Activated T-cell treated with anti-CD3 and anti-CD28 coated beads, Interleukin-2, amount 50 U/mL, for 1 hour (primary cell): ENCODE measurements around the gene MYBPC3.
"Not testable (repeated sequence)": the region's sequence is repeated elsewhere in the genome, so short reads cannot be mapped to it uniquely, and the experiment has no call there.

ENCODE experiments used
- DNase-seq: peaks from one replicate; pipeline ENCODE4 v3.0.0-alpha.2; 2020

MYBPC3 gene

DNA sequence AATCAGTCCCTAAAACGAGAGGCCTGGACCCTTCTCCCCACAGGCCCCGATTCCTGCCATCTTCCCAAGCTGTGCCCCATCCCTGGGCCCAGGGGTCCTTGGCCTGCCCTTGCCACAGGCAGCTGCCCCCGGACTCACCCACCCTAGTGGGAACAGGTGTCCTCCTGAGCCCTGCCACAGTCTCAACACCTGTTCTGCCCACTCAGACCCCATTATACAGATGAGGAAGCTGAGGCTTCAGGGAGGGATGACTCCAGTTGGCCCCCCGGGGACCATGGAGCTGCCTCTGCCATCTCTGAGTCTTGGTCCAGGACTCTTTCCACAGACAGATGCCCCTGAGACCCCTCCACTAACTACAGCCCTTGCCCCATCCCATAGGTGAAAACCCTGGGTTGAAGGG is 15.9 kb downstream of the MYBPC3 start:
- no peak for DNase-seq

DNA sequence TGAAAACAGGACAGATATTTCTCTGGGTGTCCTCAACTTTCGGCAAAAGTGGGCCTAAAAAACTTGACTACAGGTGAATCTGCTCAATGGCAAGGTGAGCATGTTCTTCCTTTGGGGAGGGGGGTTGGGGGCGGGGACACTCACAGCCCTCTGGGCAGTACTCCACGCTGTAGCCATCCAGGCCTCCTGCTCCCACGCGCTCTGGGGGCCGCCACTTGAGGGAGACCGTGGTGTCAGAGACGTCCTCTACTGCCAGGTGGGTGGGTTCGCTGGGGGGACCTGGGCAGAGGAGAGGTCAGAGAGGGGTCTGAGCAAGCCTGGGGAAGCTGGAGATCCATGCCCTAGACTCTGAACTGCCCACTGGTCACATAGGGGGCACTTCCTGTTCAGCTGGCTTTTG is 16.8 kb downstream of the MYBPC3 start:
- no peak for DNase-seq

DNA sequence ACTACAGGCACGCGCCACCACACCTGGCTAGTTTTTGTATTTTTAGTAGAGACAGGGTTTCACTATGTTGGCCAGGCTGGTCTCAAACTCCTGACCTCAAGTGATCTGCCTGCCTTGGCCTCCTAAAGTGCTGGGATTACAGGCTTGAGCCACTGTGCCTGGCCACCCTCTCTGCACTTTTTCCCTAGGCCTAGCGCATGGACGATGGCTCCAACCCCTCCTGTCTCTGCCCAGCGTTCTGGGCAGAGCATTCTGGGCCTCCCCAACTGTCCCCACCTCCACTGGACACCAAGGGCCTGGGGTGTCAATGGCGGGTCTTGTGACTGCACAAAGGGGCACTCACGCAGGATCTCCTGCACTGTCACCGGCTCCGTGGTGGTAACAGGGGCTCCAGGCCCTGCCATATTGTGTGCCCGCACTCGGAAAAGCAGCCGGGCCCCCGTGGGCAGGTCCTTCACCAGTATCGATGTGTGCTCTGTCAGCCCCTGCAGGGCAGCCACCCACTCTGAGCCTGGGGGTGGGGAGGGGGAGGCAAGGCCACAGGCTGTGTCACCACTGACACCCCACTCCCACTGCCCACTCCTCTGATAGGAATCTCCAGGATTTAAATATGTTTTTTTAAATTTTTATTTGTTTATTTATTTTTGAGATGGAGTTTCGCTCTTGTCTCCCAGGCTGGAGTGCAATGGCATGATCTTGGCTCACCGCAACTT is 17.6 kb downstream of the MYBPC3 start:
- not testable (repeated sequence) for DNase-seq

DNA sequence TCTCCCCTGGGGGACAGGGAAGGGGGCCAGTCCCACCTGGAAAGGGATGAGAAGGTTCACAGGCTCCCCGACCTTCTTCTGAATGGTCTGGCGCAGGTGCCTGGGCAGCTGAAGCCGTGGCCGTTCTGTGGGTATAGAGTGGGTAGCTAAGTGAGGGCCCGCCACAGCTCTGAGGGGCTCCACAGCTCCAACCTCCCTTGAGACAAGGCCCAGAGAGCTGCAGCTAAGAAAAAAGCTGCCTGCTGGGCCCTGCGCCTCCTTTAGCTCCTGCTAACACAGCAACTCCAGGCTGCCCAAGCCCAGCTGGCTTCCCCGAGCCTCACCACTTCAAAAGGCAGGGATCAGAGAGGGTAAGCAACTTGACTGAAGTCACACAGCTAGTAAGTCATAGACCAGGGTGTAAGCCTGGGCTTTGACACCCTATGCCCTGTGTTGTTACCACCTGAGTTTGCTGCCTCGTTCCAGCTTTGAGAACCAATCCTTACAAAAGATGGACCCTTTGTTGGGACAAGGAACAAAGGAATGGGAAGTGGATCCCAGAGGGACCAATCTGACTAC is 18.5 kb downstream of the MYBPC3 start:
- no peak for DNase-seq

DNA sequence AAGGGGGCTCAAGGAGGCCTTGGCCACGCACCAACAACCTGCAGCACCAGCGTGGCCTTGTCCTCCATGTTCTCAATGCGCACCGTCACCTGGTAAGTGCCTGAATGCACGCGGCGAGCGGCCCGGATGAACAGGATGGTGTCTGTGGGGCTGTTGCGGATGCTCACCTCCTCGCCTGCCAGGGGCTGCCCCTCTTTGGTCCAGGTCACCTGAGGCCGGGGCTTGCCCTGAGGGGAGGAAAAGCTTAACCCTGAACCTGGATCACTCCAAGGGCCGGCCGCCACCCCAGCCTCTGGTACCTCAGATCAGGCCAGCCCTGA is 19.0 kb downstream of the MYBPC3 start:
- DNase-seq: no peak

DNA sequence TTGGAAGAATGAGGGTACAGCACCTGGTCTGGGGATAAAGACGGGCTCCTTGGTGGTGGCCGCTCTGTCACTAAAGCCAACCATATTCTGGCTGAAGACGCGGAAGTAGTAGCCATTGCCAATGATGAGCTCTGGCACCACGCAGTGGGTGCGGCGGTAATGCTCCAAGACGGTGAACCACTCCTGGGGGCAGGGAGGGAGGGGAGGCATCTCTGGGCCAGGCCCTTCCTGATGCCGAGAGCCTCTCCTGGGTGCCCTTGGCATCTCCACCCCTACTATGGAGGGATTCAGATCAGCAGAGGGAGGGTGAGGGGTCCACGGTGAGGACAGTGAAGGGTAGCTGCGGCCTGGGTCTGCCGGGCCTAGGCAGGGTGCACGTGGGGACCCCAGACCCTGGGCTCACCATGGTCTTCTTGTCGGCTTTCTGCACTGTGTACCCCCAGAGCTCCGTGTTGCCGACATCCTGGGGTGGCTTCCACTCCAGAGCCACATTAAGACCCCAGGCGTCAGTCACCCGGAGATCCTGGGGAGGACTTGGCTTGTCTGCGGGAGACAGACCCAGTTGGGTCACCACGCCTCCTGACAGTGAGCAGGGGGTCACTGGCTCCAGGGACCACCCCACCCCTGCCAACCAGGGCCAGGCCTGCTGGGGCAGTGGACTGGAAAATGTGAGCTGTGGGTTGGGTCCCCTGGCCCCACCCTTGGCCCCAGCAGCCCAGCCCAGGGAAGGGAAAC is 19.5 kb downstream of the MYBPC3 start:
- DNase-seq: no peak

DNA sequence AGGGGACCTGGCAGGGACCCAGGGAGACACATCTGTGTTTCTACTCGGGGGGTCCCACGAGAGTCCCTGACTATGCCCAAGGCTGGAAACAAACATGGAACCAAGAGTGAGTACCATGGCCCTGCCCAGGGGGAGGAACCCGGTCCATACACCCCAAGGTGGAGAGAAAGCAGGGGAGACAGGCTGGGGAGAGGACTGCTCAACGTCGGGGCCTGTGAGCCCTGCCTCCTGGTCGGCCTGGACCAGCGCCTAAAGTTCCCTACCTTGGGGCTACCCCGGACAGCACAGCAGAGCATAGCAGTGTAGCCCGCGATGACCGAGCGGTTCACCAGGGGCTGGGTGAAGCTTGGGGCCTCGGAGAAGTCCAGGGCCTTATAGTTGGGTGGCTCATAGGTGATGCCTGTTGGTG is 20.2 kb downstream of the MYBPC3 start:
- DNase-seq: no peak

DNA sequence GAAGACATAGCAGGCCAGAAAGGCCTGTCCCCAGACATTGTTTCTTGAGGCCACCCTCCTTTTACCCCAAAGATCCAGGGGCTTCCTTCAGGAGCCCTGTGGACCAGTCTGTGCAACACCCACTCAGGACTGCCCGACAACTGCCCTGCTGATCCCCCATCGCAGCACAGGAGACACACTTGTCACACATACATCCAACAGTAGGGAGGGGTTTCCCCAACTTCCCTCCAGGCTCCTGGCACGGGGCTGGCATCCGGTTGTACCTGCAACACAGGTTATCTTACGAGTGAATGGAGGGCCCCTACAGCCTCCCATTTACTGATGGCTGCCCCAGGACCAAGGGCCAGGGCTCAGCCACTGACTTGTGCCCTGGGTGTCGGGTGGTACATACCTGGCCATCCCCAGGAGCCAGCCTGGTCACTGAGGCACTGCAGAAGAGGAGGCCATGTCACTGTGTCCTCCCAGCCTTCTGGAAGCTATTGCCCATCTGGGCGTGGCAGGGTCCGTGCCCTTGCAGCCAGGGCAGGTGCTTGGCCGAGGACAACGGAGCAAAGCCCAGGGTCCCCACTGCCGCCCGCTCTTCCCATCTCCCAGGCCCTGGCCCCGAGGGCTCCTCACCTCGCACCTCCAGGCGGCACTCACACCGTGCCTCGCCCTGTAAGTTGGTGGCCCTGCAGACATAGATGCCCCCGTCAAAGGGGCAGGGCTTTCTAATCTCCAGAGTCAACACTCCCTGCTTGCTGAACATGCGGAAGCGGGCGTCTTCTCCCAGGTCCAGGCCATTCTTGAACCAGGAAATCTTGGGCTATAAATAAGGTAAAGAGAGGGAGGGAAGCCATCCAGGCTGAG is 20.8 kb downstream of the MYBPC3 start:
- no peak for DNase-seq

DNA sequence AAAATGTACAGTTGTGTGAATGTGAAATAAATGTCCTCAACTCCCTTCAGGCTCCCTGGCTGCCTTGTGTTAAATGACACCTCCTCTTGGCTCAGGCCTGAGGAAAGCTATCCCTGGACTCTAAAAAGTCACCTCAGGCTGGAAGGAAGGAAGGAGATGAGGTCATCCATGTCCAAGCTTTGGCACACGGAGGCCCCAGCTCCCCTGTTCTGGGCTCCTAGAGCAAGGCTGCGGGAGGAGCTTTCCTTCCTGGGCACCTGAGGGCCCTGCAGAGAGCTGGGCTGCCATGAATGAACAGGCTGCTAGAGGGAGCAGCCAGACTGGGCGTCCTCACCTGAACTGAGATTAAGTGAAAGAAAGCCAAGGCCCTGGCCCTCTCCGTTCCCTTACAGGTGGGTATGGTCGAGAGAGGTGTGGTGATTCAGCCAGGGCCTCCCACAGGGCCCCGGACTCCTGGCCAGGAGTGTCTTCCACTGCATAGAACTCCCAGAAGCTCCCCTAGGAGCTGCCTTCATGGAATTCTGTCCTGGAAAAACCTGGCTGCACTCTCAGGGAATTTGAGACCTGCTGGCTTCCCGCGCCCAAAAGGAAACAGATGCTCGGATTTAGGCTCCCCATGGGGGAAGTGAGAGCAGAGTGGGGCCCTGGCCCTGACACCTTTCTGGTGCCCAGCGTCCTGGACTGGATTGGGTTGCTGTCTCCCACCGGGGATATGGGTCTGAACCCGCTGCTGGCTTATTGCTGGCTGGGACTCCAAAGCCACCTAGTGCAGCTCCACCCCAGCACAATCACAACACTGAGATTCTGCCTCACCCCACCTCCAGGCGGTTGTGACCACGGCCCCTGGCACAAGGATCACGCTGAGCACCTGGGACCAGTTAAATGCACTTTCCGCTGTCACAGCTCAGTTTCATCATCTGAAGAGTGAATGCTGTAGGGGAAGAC is 22.2 kb downstream of the MYBPC3 start:
- DNase-seq: no peak

DNA sequence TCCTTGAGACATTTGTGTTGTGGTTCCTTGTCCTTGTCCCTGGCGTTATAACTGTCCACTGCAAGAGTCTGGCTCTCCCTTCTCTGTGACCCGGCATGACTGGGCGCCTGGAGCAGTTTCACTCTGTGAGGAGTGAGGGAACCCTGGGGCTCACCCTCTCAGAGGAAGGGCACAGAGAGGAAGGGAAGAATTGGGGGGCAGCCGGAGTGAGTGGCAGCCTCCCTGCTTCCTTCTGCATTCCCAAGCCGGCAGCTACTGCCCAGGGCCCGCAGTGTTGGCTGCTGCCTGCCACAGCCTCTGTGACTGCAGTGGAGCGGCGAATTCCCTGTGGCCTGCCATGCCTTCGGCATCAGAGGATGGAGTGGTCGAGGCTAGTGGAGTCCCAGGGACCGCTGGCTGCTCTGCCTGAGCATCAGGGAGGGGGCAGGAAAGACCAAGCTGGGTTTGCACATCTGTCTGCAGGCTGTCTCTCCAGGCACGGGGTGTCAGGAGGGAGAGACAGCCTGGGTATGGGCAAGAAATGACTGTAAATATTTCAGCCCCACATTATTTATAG is 23.0 kb downstream of the MYBPC3 start:
- no peak for DNase-seq

DNA sequence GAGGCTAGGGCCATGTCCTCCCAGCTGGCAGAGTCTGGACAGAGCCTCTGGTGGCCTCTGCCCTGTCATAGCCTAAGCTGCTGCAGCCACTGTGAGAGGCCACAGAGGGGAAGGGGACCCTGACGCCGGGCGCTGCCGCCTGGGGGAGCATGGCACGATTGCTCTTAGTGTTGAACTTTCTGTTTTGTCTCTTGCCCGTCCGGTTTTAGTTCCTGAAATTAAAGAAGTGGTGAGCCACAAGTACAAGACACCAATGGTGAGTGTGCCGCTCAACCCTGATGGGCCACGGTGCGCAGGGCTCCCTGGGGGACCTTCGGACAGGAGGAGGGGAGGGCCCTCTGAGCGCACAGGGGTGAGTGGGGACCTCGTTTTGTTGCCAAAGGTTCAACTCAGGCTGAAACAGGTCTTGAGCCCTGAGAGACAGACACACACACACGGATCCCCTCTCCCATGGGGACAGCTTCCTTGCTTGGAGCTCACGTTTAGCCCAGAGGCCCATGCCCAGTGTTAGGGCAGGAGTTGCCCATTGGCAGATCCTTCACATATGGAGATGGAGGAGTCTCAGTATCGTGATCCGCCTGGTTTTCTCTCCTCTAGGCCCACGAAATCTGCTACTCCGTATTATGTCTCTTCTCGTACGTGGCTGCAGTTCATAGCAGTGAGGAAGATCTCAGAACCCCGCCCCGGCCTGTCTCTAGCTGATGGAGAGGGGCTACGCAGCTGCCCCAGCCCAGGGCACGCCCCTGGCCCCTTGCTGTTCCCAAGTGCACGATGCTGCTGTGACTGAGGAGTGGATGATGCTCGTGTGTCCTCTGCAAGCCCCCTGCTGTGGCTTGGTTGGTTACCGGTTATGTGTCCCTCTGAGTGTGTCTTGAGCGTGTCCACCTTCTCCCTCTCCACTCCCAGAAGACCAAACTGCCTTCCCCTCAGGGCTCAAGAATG is 23.8 kb downstream of the MYBPC3 start:
- DNase-seq: no peak

DNA sequence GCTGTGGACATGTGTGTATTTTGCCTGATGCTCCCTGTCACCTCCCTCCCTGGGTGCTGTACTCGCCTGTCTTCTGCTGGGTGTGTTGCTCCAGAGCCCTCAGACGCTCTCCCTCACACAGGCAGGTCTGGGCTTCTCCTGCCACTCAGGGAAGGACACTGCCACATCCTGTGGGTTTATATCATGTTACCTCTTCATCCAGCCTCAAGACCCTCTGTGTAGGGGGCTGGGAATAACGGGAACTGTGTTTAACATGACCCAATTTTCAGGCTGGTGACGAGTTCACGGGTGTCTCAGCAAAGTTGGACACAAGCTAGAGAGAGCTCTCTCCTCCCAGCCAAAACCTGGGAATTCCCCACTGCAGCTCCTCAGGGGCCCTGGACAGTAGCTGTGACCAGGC is 24.6 kb downstream of the MYBPC3 start:
- no peak for DNase-seq

DNA sequence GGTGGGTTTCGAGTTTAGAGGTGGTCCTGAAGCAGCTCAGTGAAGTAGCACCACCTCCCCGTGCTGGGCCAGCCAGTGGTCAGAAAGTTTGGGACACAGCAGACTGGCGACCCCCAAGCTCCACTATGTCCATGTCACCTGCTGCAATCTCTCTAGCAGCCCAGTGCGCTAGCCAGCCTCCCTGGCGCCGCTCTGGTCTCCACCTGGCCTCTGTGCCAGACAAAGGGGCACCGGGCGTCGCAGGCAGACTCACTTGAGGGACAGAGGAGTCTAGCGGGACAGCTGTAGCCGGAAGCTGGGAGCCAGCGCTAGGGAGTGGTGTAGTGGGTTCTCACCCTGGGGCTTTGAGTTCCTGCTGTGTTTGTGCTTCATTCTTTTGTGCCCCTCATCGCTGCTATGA is 25.5 kb downstream of the MYBPC3 start:
- DNase-seq: no peak

DNA sequence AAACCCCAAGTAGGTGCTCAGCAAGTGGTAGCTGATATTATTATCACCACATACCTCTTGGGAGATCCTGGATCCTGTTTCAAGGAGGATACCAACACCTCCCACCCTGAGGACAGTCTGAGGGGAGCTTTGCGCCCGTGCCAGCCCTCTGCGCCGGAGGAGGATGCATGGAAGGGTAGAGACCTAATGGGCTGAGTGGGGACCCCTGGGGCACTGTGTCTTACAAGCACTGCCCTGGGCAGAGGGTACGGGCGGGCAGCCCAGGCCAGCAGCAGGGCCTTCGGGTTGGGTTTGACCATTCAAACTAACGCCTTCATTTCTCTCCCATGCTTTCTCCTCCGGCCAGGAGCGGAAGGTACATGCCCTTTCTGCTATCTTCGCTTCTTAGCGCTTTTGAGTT is 26.3 kb downstream of the MYBPC3 start:
- DNase-seq: no peak

DNA sequence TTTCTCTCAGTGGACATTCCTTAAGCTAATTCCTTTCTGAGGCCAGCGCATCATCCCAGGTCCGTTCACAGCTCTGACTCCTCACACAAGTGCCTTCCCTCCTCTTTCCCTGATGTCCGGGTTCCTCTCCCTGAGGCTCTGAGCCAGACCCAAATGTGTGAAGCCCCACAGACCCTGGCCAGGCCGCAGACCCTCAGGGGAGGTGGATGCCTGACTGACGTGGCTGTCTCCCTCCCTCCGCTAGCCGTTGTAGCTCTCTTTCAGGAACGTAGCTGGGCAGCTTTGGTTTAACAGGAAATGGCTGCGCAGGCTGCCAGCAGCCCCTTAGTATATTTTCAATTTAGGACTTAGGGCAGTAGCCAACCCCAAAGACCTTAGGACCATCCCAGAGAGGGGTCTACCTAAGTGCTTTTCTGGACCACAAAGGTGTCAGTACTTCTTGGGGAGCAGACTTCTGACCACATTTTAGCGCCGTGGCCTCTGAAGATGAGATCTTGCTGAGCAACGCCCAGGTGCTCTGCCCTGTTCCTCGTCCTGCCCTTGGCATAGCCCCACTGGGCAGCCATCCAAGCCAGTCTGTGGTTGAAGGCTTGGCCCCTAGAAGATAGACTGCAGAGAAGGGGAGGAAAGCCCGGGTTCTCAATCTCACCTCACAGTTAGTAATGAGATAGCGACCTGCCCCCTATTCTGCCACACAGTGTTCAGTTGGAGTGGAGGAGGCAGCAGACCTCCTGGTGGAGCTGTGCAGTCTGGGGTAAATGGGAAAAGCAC is 27.0 kb downstream of the MYBPC3 start:
- DNase-seq: no peak

DNA sequence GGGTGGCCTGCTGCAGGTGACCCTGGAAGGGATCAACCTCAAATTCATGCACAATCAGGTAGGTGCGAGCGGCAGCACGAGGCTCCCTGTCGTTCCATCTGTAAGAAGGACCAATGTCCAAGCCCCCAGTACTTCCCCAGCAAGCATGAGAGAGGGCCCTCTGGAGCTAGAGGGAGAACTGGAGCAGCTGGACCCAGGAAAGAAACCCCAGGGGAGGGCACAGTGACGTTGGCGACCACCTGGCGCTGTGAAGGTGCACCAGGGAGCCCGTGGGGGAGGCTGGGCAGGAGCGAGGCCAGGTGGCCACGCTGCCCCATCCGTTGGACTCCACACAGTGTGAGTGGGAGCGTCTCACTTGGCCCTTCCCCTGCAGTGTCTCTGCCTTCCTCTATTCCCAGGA is 28.0 kb downstream of the MYBPC3 start:
- DNase-seq: no peak

DNA sequence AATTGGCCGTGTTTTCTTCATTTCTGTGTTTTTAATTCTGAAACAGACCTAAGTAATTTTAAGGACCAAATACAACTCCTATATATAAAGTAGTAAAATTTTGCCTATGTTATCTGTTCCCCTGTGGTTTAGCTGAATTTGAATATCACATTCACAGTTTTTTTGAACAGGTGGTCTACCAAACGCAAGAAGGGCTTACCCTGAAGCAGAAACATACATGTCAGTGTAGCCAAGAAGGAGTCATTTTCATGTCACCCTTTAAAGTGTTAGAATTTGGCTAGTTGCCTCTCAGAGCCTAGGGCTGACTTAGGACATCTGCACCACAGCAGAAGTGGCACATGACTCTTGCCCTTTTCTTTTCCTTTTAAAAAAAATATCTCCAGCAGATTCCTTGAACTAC is 34.3 kb downstream of the MYBPC3 start:
- DNase-seq: no peak

DNA sequence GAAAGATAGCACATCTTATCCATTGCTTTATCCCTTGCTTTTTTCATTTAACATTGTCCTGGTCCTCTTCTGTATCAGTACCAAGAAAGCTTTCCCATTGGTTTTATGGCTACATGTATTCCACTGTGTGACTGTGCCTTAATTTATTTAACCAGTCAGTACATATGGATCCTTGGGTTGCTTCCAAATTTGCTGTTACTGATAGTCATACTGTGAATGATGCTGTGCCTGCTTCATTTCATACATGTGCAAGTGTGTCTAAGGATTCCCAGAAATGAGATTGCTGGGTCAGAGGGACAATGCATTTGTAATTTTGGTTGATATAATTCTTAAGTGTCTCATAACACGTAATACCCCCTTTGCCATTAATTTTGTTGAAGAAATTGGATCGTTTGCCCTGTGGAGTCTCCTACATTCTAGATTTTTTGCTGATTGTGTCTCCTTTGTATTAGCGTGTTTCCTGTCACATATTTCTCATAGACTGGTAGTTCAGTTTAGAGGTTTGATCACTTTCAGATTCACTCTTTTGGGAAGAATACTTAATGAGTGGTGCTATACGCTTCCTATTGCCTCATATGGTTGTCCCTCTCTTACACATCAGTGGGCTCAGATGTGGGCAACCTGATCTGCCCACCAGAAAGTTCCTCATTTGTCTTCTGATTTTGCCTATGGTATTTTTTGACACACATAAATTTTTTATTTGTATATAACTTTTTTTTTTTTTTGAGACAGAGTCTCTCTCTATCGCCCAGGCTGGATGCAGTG is 35.3 kb downstream of the MYBPC3 start:
- no peak for DNase-seq

DNA sequence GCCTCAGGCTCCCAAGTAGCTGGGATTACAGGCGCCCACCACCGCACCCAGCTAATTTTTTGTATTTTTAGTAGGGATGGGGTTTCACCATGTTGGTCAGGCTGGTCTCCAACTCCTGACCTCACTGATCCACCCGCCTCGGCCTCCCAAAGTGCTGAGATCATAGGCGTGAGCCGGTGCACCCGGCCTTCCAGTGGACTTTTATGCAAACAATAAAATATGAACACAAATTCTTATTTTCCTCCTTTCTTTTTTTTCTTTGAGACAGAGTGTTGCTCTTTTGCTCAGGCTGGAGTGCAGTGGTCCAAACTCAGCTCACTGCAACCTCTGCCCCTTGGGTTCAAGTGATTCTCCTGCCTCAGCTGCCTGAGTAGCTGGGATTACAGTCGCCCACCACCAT is 36.0 kb downstream of the MYBPC3 start:
- not testable (repeated sequence) for DNase-seq
